ENCODE measurements around the gene HERC3.

Gene HERC3

GRCh38 chr4:88757776-88758175, 165.5 kb downstream of the HERC3 start:
- no peak for TF ChIP-seq CTCF (IDR thresholded peaks at IDR 0.05; ENCODE audit: control insufficient read depth, extremely low read depth, insufficient read depth)
- DNase-seq (ENCODE audit: low read depth) = no peak

More at GRCh38 chr4:88757776-88758175, 165.5 kb downstream of the HERC3 start:
- H3K4me3 ChIP-seq (ENCODE audit: low read depth, low read length) = no peak overlapping the region
